Measurements from ENCODE around the gene RSPH6A. TPM values are rescaled to one million over a fixed set of nuclear protein-coding genes. Genes with fewer than 3 reads are reported as not detected.

Gene RSPH6A
- total and polyA plus RNA-seq, 2 of the 4 experiments (the other 2 are of a cell fraction): under 0.01 to 0.09 TPM

DNA sequence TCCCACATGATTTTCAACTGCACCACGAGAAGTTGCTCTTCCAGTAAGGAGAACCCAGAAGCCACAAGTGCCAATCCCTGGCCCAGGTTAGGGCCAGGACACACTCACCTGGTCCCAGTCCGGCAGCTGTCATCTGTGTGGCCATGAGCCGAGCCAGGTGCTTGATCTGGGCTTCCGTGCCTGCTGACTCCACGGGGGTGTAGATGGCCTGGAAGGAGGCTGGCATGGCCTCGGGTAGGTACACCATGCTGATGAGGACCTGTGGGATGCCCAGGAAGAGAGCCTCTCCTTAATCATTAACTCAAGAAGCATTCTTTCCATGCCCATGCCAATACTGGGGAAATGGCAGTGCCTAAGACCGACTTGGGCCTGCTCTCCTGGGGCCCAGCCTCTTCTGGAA lies 19.9 kb upstream of the RSPH6A start:
- no TSS peak for BruUV-seq (replicated peaks)
- Histone ChIP-seq H3K4ac (ENCODE audit: low read depth, low read length) (no peak overlapping the region), H2AFZ (replicated peaks; ENCODE audit: low read length, poor library complexity) (no peak overlapping the region), H3K14ac (replicated peaks; ENCODE audit: low read depth, low read length) (no peak overlapping the region), H3K18ac (ENCODE audit: low read depth, low read length) (no peak overlapping the region), H4K20me1 (ENCODE audit: insufficient read depth, low read length) (0 out of 2 replicates have a peak, but pooled peaks cover 4% of the 10 kb centered on the region), H3K27ac (ENCODE audit: insufficient read depth, low read length) (no peak overlapping the region), H4K5ac (ENCODE audit: low read depth, low read length) (no peak overlapping the region), H2AK9ac (replicated peaks; ENCODE audit: low read depth, low read length, poor library complexity) (no peak overlapping the region), H3K9ac (ENCODE audit: low read depth, low read length) (no peak overlapping the region), H2BK5ac (ENCODE audit: low read depth, low read length, poor library complexity, severe bottlenecking) (no peak overlapping the region), H2BK120ac (ENCODE audit: low read depth, low read length) (no peak overlapping the region), H3K56ac (ENCODE audit: extremely low read depth, insufficient read depth, low read length) (no peak overlapping the region), H3K4me2 (ENCODE audit: low read depth, low read length) (no peak overlapping the region), H3K27me3 (ENCODE audit: control insufficient read depth, insufficient read depth, low read length) (no peaks in the 10 kb centered on the region), H2AK5ac (ENCODE audit: low read depth, low read length) (no peak overlapping the region), H3K4me1 (ENCODE audit: control insufficient read depth, insufficient read depth, low read length) (no peaks in the 10 kb centered on the region), H4K91ac (ENCODE audit: insufficient read depth, low read depth, low read length) (no peak overlapping the region), H3K9me3 (ENCODE audit: control insufficient read depth, insufficient read depth, low read length) (peaks cover 3% of the 10 kb centered on the region; the same call in 1 of the 2 replicates), H3K9me1 (ENCODE audit: insufficient read depth, low read length) (no peaks in the 10 kb centered on the region), H3K23ac (ENCODE audit: low read depth, low read length) (no peak overlapping the region), H3K36me3 (ENCODE audit: control insufficient read depth, insufficient read depth, low read length) (peaks cover 58% of the 10 kb centered on the region), H2BK15ac (ENCODE audit: low read depth, low read length) (no peak overlapping the region), H4K8ac (ENCODE audit: low read depth in 2 of 2, low read length in 2 of 2) (no peak overlapping the region), H3K4me3 (ENCODE audit: insufficient read depth, low read depth, low read length) (no peak overlapping the region), H2BK20ac (ENCODE audit: low read depth, low read length) (no peak overlapping the region), H3K79me1 (ENCODE audit: low read depth in 1 of 2, low read length in 2 of 2) (peaks cover 5 to 13% of the 10 kb centered on the region in 2 experiments)
- TF ChIP-seq CTCF (conservative IDR thresholded peaks at IDR 0.05; ENCODE audit: low read depth, low read length) (no peak), RCOR1 (IDR thresholded peaks at IDR 0.05; ENCODE audit: insufficient replicate concordance, low read length) (no peak), MAZ (IDR thresholded peaks at IDR 0.05; ENCODE audit: borderline replicate concordance, low read depth, low read length) (no peak), MAFK (IDR thresholded peaks at IDR 0.05; ENCODE audit: low read depth, low read length) (no peak), CHD1 (IDR thresholded peaks at IDR 0.05; ENCODE audit: low read depth, low read length) (no peak), MXI1 (IDR thresholded peaks at IDR 0.05; ENCODE audit: borderline replicate concordance, low read depth, low read length) (no peak), BHLHE40 (IDR thresholded peaks at IDR 0.05; ENCODE audit: low read depth, low read length) (no peak), CEBPB (IDR thresholded peaks at IDR 0.05; ENCODE audit: low read depth, low read length) (no peak), RFX5 (IDR thresholded peaks at IDR 0.05; ENCODE audit: low read depth, low read length) (no peak), SMC3 (IDR thresholded peaks at IDR 0.05; ENCODE audit: low read depth, low read length) (no peak), NFE2L2 (IDR thresholded peaks at IDR 0.05; ENCODE audit: low read depth, low read length) (no peak)
- TF ChIP-seq, protein P1, sequence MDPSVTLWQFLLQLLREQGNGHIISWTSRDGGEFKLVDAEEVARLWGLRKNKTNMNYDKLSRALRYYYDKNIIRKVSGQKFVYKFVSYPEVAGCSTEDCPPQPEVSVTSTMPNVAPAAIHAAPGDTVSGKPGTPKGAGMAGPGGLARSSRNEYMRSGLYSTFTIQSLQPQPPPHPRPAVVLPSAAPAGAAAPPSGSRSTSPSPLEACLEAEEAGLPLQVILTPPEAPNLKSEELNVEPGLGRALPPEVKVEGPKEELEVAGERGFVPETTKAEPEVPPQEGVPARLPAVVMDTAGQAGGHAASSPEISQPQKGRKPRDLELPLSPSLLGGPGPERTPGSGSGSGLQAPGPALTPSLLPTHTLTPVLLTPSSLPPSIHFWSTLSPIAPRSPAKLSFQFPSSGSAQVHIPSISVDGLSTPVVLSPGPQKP (IDR thresholded peaks at IDR 0.05; ENCODE audit: borderline replicate concordance, low read depth, low read length): no peak
- TF ChIP-seq, protein P2, sequence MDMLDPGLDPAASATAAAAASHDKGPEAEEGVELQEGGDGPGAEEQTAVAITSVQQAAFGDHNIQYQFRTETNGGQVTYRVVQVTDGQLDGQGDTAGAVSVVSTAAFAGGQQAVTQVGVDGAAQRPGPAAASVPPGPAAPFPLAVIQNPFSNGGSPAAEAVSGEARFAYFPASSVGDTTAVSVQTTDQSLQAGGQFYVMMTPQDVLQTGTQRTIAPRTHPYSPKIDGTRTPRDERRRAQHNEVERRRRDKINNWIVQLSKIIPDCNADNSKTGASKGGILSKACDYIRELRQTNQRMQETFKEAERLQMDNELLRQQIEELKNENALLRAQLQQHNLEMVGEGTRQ (IDR thresholded peaks at IDR 0.05; ENCODE audit: low read depth, low read length): no peak
- in situ Hi-C loops (cut with MboI; ENCODE audit: low sequenced_read_pairs): no loop called here
- intact Hi-C loops (cut with micrococcal nuclease): no loop called here
- DNase-seq (no peak), ATAC-seq (ENCODE audit: low read depth) (no peak)
- ChIA-PET CTCF (no interaction called here), POLR2A (ENCODE audit: unreplicated experiment) (no interaction called here)
- 100% methylated on average over 1 of the region's 7 CpGs; no CpG with 5 or more reads in 1 of the 2 experiments for WGBS, 2 experiments (ENCODE audit: extremely low coverage in 2 of 2, insufficient read length in 1 of 2)
- dilution Hi-C loops (cut with HindIII; ENCODE audit: low sequenced_read_pairs, unreplicated experiment): no loop called here

Data from IMR-90 (cell line).